Measurements from ENCODE around the gene CHCHD2. TPM values are rescaled to one million over a fixed set of nuclear protein-coding genes. Genes with fewer than 3 reads are reported as not detected.
A peak's percentile ranks its signal among the peaks of the same experiment; 100 is the strongest.

The CHCHD2 gene
- total and polyA plus RNA-seq, 9 of the 15 experiments (the other 6 are each of a cell fraction or from before 2014, with no cell fraction given) = 145 to 1,044 (median 648) TPM

- TF ChIP-seq CCAR2 (IDR thresholded peaks at IDR 0.05; ENCODE audit: low read depth, low read length) (no peak), ZNF79 (CRISPR knock-in tag; IDR thresholded peaks at IDR 0.05; ENCODE audit: low read depth) (no peak), ZNF444 (CRISPR knock-in tag; IDR thresholded peaks at IDR 0.05) (no peak), CSDE1 (IDR thresholded peaks at IDR 0.05) (no peak), NCOR1 (IDR thresholded peaks at IDR 0.05) (no peak), CREB3 (tag; conservative IDR thresholded peaks at IDR 0.05; ENCODE audit: low read depth) (no peak), RCOR1 (IDR thresholded peaks at IDR 0.05; ENCODE audit: borderline replicate concordance in 1 of 2, low read depth in 2 of 2, low read length in 2 of 2) (0 out of 4 replicates have a peak, but pooled peaks of 1 of the 2 experiments have one; percentile 55), U2AF1 (optimal IDR thresholded peaks at IDR 0.05; ENCODE audit: low read depth, low read length) (no peak), POLR3G (IDR thresholded peaks at IDR 0.05; ENCODE audit: extremely low read depth, insufficient read length, insufficient replicate concordance) (no peak), ZNF121 (CRISPR knock-in tag; conservative IDR thresholded peaks at IDR 0.05) (no peak), NFYB (IDR thresholded peaks at IDR 0.05; ENCODE audit: extremely low read depth, insufficient read length) (no peak)
- TF ChIP-seq, protein P1, sequence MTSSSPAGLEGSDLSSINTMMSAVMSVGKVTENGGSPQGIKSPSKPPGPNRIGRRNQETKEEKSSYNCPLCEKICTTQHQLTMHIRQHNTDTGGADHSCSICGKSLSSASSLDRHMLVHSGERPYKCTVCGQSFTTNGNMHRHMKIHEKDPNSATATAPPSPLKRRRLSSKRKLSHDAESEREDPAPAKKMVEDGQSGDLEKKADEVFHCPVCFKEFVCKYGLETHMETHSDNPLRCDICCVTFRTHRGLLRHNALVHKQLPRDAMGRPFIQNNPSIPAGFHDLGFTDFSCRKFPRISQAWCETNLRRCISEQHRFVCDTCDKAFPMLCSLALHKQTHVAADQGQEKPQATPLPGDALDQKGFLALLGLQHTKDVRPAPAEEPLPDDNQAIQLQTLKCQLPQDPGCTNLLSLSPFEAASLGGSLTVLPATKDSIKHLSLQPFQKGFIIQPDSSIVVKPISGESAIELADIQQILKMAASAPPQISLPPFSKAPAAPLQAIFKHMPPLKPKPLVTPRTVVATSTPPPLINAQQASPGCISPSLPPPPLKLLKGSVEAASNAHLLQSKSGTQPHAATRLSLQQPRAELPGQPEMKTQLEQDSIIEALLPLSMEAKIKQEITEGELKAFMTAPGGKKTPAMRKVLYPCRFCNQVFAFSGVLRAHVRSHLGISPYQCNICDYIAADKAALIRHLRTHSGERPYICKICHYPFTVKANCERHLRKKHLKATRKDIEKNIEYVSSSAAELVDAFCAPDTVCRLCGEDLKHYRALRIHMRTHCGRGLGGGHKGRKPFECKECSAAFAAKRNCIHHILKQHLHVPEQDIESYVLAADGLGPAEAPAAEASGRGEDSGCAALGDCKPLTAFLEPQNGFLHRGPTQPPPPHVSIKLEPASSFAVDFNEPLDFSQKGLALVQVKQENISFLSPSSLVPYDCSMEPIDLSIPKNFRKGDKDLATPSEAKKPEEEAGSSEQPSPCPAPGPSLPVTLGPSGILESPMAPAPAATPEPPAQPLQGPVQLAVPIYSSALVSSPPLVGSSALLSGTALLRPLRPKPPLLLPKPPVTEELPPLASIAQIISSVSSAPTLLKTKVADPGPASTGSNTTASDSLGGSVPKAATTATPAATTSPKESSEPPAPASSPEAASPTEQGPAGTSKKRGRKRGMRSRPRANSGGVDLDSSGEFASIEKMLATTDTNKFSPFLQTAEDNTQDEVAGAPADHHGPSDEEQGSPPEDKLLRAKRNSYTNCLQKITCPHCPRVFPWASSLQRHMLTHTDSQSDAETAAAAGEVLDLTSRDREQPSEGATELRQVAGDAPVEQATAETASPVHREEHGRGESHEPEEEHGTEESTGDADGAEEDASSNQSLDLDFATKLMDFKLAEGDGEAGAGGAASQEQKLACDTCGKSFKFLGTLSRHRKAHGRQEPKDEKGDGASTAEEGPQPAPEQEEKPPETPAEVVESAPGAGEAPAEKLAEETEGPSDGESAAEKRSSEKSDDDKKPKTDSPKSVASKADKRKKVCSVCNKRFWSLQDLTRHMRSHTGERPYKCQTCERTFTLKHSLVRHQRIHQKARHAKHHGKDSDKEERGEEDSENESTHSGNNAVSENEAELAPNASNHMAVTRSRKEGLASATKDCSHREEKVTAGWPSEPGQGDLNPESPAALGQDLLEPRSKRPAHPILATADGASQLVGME (CRISPR knock-in tag; IDR thresholded peaks at IDR 0.05) = no peak
- TF ChIP-seq, protein P2, sequence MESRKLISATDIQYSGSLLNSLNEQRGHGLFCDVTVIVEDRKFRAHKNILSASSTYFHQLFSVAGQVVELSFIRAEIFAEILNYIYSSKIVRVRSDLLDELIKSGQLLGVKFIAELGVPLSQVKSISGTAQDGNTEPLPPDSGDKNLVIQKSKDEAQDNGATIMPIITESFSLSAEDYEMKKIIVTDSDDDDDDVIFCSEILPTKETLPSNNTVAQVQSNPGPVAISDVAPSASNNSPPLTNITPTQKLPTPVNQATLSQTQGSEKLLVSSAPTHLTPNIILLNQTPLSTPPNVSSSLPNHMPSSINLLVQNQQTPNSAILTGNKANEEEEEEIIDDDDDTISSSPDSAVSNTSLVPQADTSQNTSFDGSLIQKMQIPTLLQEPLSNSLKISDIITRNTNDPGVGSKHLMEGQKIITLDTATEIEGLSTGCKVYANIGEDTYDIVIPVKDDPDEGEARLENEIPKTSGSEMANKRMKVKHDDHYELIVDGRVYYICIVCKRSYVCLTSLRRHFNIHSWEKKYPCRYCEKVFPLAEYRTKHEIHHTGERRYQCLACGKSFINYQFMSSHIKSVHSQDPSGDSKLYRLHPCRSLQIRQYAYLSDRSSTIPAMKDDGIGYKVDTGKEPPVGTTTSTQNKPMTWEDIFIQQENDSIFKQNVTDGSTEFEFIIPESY (CRISPR knock-in tag; IDR thresholded peaks at IDR 0.05) = no peak
- TF ChIP-seq, protein P3, sequence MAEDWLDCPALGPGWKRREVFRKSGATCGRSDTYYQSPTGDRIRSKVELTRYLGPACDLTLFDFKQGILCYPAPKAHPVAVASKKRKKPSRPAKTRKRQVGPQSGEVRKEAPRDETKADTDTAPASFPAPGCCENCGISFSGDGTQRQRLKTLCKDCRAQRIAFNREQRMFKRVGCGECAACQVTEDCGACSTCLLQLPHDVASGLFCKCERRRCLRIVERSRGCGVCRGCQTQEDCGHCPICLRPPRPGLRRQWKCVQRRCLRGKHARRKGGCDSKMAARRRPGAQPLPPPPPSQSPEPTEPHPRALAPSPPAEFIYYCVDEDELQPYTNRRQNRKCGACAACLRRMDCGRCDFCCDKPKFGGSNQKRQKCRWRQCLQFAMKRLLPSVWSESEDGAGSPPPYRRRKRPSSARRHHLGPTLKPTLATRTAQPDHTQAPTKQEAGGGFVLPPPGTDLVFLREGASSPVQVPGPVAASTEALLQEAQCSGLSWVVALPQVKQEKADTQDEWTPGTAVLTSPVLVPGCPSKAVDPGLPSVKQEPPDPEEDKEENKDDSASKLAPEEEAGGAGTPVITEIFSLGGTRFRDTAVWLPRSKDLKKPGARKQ (CRISPR knock-in tag; IDR thresholded peaks at IDR 0.05) = no peak
Observed at GRCh38 chr7:56062382-56062781, 43.9 kb downstream of the CHCHD2 start (continued).

Measured in K562 (cell line).